Testis (tissue), 3 donors: Measurements from ENCODE around the gene CTDNEP1. TPM values are rescaled to one million over a fixed set of nuclear protein-coding genes. Genes with fewer than 3 reads are reported as not detected.

ENCODE experiments used
- DNase-seq: peaks from one replicate; pipeline ENCODE4 v3.0.0-alpha.2; 2019
- H3K27ac ChIP-seq, 2 donors: fragments of 200-600 bp; sonication (generic); one replicate each; pipeline ENCODE4 v1.5.1; 2019
- H3K27me3 ChIP-seq: fragments of 200-600 bp; sonication (generic); one replicate; pipeline ENCODE4 v1.5.1; 2019
- H3K36me3 ChIP-seq: fragments of 200-600 bp; sonication (generic); one replicate; pipeline ENCODE4 v1.5.1; 2017; ENCODE audit warnings: low read depth; ENCODE audit errors: missing control alignments
- H3K4me1 ChIP-seq: fragments of 200-600 bp; sonication (generic); one replicate; pipeline ENCODE4 v1.5.1; 2019
- H3K4me3 ChIP-seq, 2 donors: fragments of 200-600 bp; sonication (generic); one replicate each; pipeline ENCODE4 v1.5.1; 2017 to 2019
- H3K9me3 ChIP-seq: fragments of 200-600 bp; sonication (generic); one replicate; pipeline ENCODE4 v1.5.1; 2017
- POLR2A ChIP-seq: fragments of 450-650 bp; IDR thresholded peaks from one replicate; pipeline ENCODE4 v1.6.1; 2017; ENCODE audit warnings: antibody characterized with exemption, mild to moderate bottlenecking, moderate library complexity
- WGBS, 2 donors: methylation state at CpG; one replicate each; pipeline ENCODE4 v1.1.5; 2018; 5-methylcytosine and 5-hydroxymethylcytosine counted together
- intact Hi-C: fragments of 100-400 bp; cut with DNase I; formaldehyde crosslinking; loops from one replicate; pipeline ENCODE4 v1.15.1; 2023; ENCODE audit warnings: low total_unique reads
- polyA plus RNA-seq: library from polyadenylated mRNA; stranded (reverse); fragments of 350-450 nt; fragmentation: Illumina TruSeq; extraction: RNeasy Lipid Tissue Mini Kit (QIAGEN cat#74804); gene quantifications from one replicate; pipeline ENCODE4 v1.2.3, GENCODE V29; 2014; ENCODE audit warnings: low read depth, low replicate concordance; ENCODE audit not compliant: insufficient read depth
- total RNA-seq, 2 donors: library from RNA; depleted of rRNA; stranded (reverse); fragments of >200 nt; gene quantifications; one replicate each; pipeline ENCODE4 v1.2.3, GENCODE V29; 2016
- TF ChIP-seq, protein P1 (sequence below), 3 experiments: fragments of 450-650 bp in 2 of 3; fragments of 200-600 bp in 1 of 3; sonication (generic) in 1 of 3; IDR thresholded peaks; one replicate each; pipeline ENCODE4 v1.5.1; 2016 to 2019; ENCODE audit warnings: antibody characterized with exemption in 3 of 3, mild to moderate bottlenecking in 2 of 3, moderate library complexity in 1 of 3

The CTDNEP1 gene
- total and polyA plus RNA-seq, 3 donors from 2014 or later, result 86.4 to 138 (median 94.0) TPM

DNA sequence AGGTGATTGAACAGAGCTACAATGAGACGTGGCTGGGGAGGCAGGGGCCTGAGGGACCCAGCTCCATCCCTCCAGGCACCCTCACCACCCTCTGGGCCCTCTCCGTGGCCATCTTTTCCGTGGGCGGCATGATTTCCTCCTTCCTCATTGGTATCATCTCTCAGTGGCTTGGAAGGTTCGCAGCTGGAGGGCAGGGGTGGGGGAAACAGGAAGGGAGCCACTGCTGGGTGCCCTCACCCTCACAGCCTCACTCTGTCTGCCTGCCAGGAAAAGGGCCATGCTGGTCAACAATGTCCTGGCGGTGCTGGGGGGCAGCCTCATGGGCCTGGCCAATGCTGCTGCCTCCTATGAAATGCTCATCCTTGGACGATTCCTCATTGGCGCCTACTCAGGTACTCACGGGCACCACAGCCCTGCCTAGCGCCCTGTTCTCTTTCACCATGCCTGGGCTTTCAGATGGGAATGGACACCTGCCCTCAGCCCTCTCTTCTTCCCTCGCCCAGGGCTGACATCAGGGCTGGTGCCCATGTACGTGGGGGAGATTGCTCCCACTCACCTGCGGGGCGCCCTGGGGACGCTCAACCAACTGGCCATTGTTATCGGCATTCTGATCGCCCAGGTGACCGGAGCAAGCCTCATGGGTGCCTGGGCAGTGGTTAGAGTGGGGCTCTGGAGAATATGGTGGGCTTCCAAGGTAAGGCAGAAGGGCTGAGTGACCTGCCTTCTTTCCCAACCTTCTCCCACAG, 32.1 kb upstream of the CTDNEP1 start:
- H3K27ac ChIP-seq, result no peak overlapping the region
- intact Hi-C loops, result no loop called here

DNA sequence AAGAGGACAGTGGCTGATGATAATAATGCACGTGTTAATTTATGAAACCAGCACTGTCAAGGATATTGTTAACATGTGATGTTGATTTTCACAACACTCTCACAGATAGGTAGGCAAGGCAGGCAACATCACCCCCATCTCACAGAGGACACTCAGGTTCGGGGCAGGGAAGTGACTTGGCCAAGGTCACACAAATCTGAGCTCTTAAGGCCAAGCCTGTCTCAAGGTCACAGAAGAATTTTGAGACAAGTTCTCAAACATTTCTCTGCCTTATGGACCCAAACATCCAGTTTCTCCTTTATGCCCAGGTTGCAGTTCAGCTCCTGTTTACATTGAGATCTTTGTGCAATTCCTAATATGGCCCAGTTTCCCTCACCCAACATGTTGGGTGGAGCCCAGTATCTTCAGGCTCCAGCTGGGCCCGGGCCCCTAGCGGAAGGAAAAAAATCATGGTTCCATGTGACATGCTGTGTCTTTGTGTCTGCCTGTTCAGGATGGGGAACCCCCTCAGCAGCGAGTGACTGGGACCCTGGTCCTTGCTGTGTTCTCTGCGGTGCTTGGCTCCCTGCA, 31.3 kb upstream of the CTDNEP1 start:
- no peaks in the 10 kb centered on the region for H3K36me3 ChIP-seq
- H3K27me3 ChIP-seq, result no peaks in the 10 kb centered on the region
- H3K9me3 ChIP-seq, result no peaks in the 10 kb centered on the region
- intact Hi-C loops, result no loop called here
- no peak overlapping the region for H3K4me3 ChIP-seq
- DNase-seq, result no peak
- H3K27ac ChIP-seq, result peak overlapping the region in 1 of 2 donors; percentile 82
- H3K4me1 ChIP-seq, result peaks cover 12% of the 10 kb centered on the region
- WGBS, 2 donors, result 58 to 60% methylated on average over 6 of the region's 6 CpGs
- TF ChIP-seq POLR2A, result no peak
- TF ChIP-seq, protein P1, sequence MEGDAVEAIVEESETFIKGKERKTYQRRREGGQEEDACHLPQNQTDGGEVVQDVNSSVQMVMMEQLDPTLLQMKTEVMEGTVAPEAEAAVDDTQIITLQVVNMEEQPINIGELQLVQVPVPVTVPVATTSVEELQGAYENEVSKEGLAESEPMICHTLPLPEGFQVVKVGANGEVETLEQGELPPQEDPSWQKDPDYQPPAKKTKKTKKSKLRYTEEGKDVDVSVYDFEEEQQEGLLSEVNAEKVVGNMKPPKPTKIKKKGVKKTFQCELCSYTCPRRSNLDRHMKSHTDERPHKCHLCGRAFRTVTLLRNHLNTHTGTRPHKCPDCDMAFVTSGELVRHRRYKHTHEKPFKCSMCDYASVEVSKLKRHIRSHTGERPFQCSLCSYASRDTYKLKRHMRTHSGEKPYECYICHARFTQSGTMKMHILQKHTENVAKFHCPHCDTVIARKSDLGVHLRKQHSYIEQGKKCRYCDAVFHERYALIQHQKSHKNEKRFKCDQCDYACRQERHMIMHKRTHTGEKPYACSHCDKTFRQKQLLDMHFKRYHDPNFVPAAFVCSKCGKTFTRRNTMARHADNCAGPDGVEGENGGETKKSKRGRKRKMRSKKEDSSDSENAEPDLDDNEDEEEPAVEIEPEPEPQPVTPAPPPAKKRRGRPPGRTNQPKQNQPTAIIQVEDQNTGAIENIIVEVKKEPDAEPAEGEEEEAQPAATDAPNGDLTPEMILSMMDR (IDR thresholded peaks at IDR 0.05), result no peak

More for the DNA sequence above, 32.1 kb upstream of the CTDNEP1 start:
- WGBS, 2 donors, result 90 to 93% methylated on average over 15 to 18 of the region's 18 CpGs
- H3K4me3 ChIP-seq, result no peak overlapping the region
- H3K27me3 ChIP-seq, result no peaks in the 10 kb centered on the region
- DNase-seq, result no peak
- TF ChIP-seq POLR2A, result no peak
- TF ChIP-seq, protein P1 (IDR thresholded peaks at IDR 0.05), result no peak
- peaks cover 12% of the 10 kb centered on the region for H3K4me1 ChIP-seq
- H3K9me3 ChIP-seq, result no peaks in the 10 kb centered on the region
- no peaks in the 10 kb centered on the region for H3K36me3 ChIP-seq

DNA sequence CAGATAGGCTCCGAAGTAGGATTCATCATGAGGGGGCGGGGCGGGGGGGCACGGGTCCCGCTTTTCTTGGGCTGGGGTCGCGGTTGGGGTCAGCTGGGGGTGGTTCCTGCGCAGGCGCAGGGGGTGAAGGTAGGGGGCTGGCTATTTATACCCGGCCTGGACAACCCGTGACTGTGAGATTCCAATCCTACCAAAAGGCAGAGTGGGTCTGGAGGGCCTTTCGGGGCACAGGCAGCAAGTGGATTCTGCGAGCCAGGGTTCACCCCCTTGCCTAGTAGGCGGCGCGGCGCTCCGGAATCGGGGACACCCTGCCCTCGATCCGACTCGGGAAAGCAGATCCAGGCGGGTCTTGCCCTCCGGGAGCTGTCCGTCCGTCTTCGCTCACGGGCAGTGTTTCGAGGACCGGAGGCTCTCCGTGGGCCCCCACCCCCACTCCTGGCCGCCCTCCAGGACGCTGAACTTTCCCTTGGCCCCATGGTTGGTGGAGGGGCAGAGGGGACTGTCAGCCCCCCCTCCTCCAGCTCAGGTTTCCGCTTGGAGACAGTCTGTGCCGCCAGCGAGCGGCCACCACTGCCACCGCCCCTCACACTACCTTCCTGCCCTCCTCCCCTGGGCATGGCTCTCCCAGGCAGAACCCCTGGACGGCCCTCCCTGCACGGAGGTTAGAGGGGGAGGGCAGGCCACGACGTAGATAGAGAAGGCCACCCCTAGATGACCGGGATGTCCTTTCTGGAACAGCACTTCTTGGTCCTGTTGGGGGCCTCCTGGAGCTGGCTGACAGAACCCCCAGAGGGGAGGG, 30.6 kb upstream of the CTDNEP1 start:
- Histone ChIP-seq H3K4me1 (peaks cover 12% of the 10 kb centered on the region), H3K27me3 (no peaks in the 10 kb centered on the region)
- no peak for DNase-seq

DNA sequence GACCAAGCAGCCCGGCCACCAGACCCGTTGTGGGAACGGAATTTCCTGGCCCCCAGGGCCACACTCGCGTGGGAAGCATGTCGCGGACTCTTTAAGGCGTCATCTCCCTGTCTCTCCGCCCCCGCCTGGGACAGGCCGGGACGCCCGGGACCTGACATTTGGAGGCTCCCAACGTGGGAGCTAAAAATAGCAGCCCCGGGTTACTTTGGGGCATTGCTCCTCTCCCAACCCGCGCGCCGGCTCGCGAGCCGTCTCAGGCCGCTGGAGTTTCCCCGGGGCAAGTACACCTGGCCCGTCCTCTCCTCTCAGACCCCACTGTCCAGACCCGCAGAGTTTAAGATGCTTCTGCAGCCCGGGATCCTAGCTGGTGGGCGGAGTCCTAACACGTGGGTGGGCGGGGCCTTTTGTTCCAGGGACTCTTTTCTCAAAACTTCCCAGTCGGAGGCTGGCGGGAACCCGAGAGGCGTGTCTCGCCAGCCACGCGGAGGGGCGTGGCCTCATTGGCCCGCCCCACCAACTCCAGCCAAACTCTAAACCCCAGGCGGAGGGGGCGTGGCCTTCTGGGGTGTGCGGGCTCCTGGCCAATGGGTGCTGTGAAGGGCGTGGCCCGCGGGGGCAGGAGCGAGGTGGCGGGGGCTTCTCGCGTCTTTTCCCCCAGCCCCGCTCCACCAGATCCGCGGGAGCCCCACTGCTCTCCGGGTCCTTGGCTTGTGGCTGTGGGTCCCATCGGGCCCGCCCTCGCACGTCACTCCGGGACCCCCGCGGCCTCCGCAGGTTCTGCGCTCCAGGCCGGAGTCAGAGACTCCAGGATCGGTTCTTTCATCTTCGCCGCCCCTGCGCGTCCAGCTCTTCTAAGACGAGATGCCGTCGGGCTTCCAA, 29.8 kb upstream of the CTDNEP1 start, which contains the start of gene SLC2A4:
Gene SLC2A4 (plus strand): TSS at position 645 of the 879 bp plus-strand sequence. CDS start 217 bp downstream, at position 862.
- 1% methylated on average over 41 to 71 of the region's 71 CpGs for WGBS, 2 donors
- Histone ChIP-seq H3K27ac (peak within 1 kb of the TSS; percentile 82 to 83), H3K27me3 (no peaks in the 10 kb centered on the region), H3K4me1 (peaks cover 12% of the 10 kb centered on the region), H3K36me3 (no peaks in the 10 kb centered on the region), H3K9me3 (no peaks in the 10 kb centered on the region), H3K4me3 (peak within 1 kb of the TSS; percentile 49 to 60)
- intact Hi-C loops, result no loop called here
- TF ChIP-seq POLR2A, result no peak
- TF ChIP-seq, protein P1 (IDR thresholded peaks at IDR 0.05), result no peak
- DNase-seq, result peak; percentile 97

More for the DNA sequence above, 30.6 kb upstream of the CTDNEP1 start:
- no peaks in the 10 kb centered on the region for H3K36me3 ChIP-seq
- TF ChIP-seq POLR2A, result no peak
- TF ChIP-seq, protein P1 (IDR thresholded peaks at IDR 0.05), result no peak
- H3K4me3 ChIP-seq, result peak overlapping the region; percentile 49 to 60
- no peaks in the 10 kb centered on the region for H3K9me3 ChIP-seq
- intact Hi-C loops, result no loop called here
- H3K27ac ChIP-seq, result peak overlapping the region; percentile 82 to 83
- 5 to 6% methylated on average over 24 to 37 of the region's 43 CpGs for WGBS, 2 donors
